Measurements from ENCODE around the gene MYCBP2. TPM values are rescaled to one million over a fixed set of nuclear protein-coding genes. Genes with fewer than 3 reads are reported as not detected.

The MYCBP2 gene
- total and polyA plus RNA-seq, 4 donors = 12.1 to 86.4 (median 30.0) TPM

- Histone ChIP-seq H3K27me3 (ENCODE audit: control insufficient read depth in 4 of 4, insufficient read depth in 4 of 4, low read length in 3 of 4) (no peaks in the 10 kb centered on the region), H3K36me3 (ENCODE audit: control insufficient read depth in 4 of 4, insufficient read depth in 3 of 4, low read depth in 1 of 4, low read length in 3 of 4) (peaks cover 0 to 4% (median 2%) of the 10 kb centered on the region in 4 donors), H3K27ac (ENCODE audit: low read depth in 1 of 2, low read length in 2 of 2) (no peak overlapping the region), H3K9ac (ENCODE audit: low read depth in 1 of 2, low read length in 2 of 2) (no peak overlapping the region), H3K4me3 (ENCODE audit: low read depth in 1 of 3, low read length in 3 of 3) (no peak overlapping the region), H3K4me1 (ENCODE audit: control insufficient read depth in 4 of 4, insufficient read depth in 4 of 4, low read length in 3 of 4) (no peaks in the 10 kb centered on the region), H3K9me3 (ENCODE audit: control insufficient read depth in 4 of 4, low read length in 3 of 4) (no peaks in the 10 kb centered on the region)
- 97% methylated on average over 4 of the region's 4 CpGs for WGBS
- DNase-seq (ENCODE audit: low spot score) = no peak
- no peak for TF ChIP-seq CTCF (IDR thresholded peaks at IDR 0.05; ENCODE audit: low read depth, low read length, missing input control)
- TF ChIP-seq, protein P1, sequence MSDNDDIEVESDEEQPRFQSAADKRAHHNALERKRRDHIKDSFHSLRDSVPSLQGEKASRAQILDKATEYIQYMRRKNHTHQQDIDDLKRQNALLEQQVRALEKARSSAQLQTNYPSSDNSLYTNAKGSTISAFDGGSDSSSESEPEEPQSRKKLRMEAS (IDR thresholded peaks at IDR 0.05) = no peak
Observed at GRCh38 chr13:77233159-77233558, 93.7 kb downstream of the MYCBP2 start.

DNA sequence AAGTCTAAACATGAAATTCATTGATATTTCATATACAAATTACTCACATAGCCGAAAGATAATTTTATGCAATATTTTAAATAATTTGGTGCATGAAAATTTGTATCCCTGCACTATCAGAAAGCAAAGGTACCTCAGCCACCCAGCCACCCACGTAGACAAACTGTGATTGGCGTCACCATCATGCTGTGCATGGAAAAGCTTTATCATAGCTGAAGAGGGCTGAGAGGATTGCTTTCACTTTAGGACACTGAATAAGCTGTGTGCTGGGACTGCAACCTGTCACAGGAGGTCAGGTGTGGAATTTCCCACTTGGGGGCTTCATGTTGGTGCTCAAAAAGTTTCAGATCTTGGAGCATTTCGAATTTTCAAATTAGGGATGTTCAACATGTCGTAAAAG is 96.3 kb downstream of the MYCBP2 start:
- Histone ChIP-seq H3K27ac (ENCODE audit: low read depth in 1 of 2, low read length in 2 of 2) (no peak overlapping the region), H3K36me3 (ENCODE audit: control insufficient read depth in 4 of 4, insufficient read depth in 3 of 4, low read depth in 1 of 4, low read length in 3 of 4) (peaks cover 0 to 4% (median 2%) of the 10 kb centered on the region in 4 donors), H3K9ac (ENCODE audit: low read depth in 1 of 2, low read length in 2 of 2) (no peak overlapping the region), H3K9me3 (ENCODE audit: control insufficient read depth in 4 of 4, low read length in 3 of 4) (no peaks in the 10 kb centered on the region), H3K4me3 (ENCODE audit: low read depth in 1 of 3, low read length in 3 of 3) (no peak overlapping the region), H3K4me1 (ENCODE audit: control insufficient read depth in 4 of 4, insufficient read depth in 4 of 4, low read length in 3 of 4) (no peaks in the 10 kb centered on the region), H3K27me3 (ENCODE audit: control insufficient read depth in 4 of 4, insufficient read depth in 4 of 4, low read length in 3 of 4) (no peaks in the 10 kb centered on the region)
- TF ChIP-seq HNF4A (conservative IDR thresholded peaks at IDR 0.05) (no peak), TAF1 (conservative IDR thresholded peaks at IDR 0.05) (no peak), FOXA2 (IDR thresholded peaks at IDR 0.05) (no peak), JUND (IDR thresholded peaks at IDR 0.05) (no peak), CTCF (IDR thresholded peaks at IDR 0.05; ENCODE audit: low read depth, low read length, missing input control) (no peak), ZBTB33 (IDR thresholded peaks at IDR 0.05) (no peak), SP1 (IDR thresholded peaks at IDR 0.05) (no peak), EGR1 (IDR thresholded peaks at IDR 0.05; ENCODE audit: low read depth in 2 of 2) (no peak), RXRA (IDR thresholded peaks at IDR 0.05) (no peak), FOXA1 (IDR thresholded peaks at IDR 0.05) (no peak), RAD21 (IDR thresholded peaks at IDR 0.05) (no peak), HNF4G (IDR thresholded peaks at IDR 0.05) (no peak), GABPA (IDR thresholded peaks at IDR 0.05 in 1 of 2, conservative IDR thresholded peaks at IDR 0.05 in 1 of 2) (no peak), NR2F2 (IDR thresholded peaks at IDR 0.05) (no peak), REST (IDR thresholded peaks at IDR 0.05) (no peak), YY1 (IDR thresholded peaks at IDR 0.05) (no peak)
- TF ChIP-seq, protein P1 (IDR thresholded peaks at IDR 0.05) = no peak
- DNase-seq (ENCODE audit: low spot score) = no peak
- WGBS = 95% methylated on average over 5 of the region's 5 CpGs

Data from liver (tissue), 9 donors.